K562 (cell line): ENCODE data around the gene TMEM50B. TPM values are rescaled to one million over a fixed set of nuclear protein-coding genes. Genes with fewer than 3 reads are reported as not detected.

Source experiments
- EHMT2 ChIP-seq: fragments of 450-650 bp; IDR thresholded peaks from 2 replicates; pipeline ENCODE4 v1.6.1; 2018; ENCODE audit warnings: antibody characterized with exemption
- TSHZ1 ChIP-seq: fragments of 250-450 bp; sonication (Bioruptor Pico); IDR thresholded peaks from 2 replicates; pipeline ENCODE4 v1.4.0; 2020; ENCODE audit warnings: mild to moderate bottlenecking, moderate library complexity
- XRCC4 ChIP-seq: IDR thresholded peaks from one replicate; pipeline ENCODE4 v1.6.1; 2011; ENCODE audit not compliant: insufficient read depth, insufficient read length; ENCODE audit errors: extremely low read depth
- ZNF239 ChIP-seq: fragments of 250-450 bp; sonication (Bioruptor Pico); IDR thresholded peaks from 2 replicates; pipeline ENCODE4 v1.4.0; 2020; ENCODE audit warnings: mild to moderate bottlenecking
- ZNF263 ChIP-seq: sonication (generic); formaldehyde crosslinking; IDR thresholded peaks from 2 replicates; pipeline ENCODE4 v1.8.0; 2022; ENCODE audit warnings: mild to moderate bottlenecking, missing genetic modification reagents, borderline replicate concordance
- polyA plus RNA-seq, 8 experiments: library from polyadenylated mRNA; depleted of rRNA in 4 of 8; stranded (reverse) in 5 of 8; unstranded in 3 of 8; fragments of >200 nt; fragmentation: Nextera tagmentation in 2 of 8; fragmentation: Illumina TruSeq in 1 of 8; extraction: Ambion mirVana in 2 of 8; extraction: Trizol in 1 of 8; gene quantifications; 2 replicates each; pipeline versions ENCODE4 v1.2.1 to v1.2.3, GENCODE V29; 2011 to 2014; ENCODE audit warnings: inconsistent platforms in 1 of 8, missing spikeins in 1 of 8
- total RNA-seq, 7 experiments: library from RNA; depleted of rRNA in 6 of 7; stranded (reverse); fragments of >200 nt in 6 of 7; fragmentation: Illumina TruSeq in 2 of 7; extraction: Trizol in 2 of 7; gene quantifications; 2 replicates each; pipeline versions ENCODE4 v1.2.1 to v1.2.3, GENCODE V29; 2011 to 2021; ENCODE audit warnings: low replicate concordance in 1 of 7
- TF ChIP-seq, protein P1 (sequence below), 2 experiments: fragments of 450-650 bp in 1 of 2; sonication (generic) in 1 of 2; formaldehyde crosslinking in 1 of 2; IDR thresholded peaks; 2 replicates each; pipeline versions ENCODE4 v1.7.1 to v1.9.0; 2016 to 2022; ENCODE audit warnings: inconsistent platforms in 1 of 2, mild to moderate bottlenecking in 1 of 2, missing genetic modification reagents in 1 of 2
- TF ChIP-seq, protein P2 (sequence below): fragments of 450-650 bp; IDR thresholded peaks from 2 replicates; pipeline ENCODE4 v1.6.1; 2018; ENCODE audit not compliant: partially characterized antibody

TMEM50B gene
- total and polyA plus RNA-seq, 9 of the 15 experiments (the other 6 are each of a cell fraction or from before 2014, with no cell fraction given), result 20.5 to 64.6 (median 28.9) TPM

- TF ChIP-seq, protein P1, sequence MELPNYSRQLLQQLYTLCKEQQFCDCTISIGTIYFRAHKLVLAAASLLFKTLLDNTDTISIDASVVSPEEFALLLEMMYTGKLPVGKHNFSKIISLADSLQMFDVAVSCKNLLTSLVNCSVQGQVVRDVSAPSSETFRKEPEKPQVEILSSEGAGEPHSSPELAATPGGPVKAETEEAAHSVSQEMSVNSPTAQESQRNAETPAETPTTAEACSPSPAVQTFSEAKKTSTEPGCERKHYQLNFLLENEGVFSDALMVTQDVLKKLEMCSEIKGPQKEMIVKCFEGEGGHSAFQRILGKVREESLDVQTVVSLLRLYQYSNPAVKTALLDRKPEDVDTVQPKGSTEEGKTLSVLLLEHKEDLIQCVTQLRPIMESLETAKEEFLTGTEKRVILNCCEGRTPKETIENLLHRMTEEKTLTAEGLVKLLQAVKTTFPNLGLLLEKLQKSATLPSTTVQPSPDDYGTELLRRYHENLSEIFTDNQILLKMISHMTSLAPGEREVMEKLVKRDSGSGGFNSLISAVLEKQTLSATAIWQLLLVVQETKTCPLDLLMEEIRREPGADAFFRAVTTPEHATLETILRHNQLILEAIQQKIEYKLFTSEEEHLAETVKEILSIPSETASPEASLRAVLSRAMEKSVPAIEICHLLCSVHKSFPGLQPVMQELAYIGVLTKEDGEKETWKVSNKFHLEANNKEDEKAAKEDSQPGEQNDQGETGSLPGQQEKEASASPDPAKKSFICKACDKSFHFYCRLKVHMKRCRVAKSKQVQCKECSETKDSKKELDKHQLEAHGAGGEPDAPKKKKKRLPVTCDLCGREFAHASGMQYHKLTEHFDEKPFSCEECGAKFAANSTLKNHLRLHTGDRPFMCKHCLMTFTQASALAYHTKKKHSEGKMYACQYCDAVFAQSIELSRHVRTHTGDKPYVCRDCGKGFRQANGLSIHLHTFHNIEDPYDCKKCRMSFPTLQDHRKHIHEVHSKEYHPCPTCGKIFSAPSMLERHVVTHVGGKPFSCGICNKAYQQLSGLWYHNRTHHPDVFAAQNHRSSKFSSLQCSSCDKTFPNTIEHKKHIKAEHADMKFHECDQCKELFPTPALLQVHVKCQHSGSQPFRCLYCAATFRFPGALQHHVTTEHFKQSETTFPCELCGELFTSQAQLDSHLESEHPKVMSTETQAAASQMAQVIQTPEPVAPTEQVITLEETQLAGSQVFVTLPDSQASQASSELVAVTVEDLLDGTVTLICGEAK (IDR thresholded peaks at IDR 0.05), result peak; percentile 79
- TF ChIP-seq, protein P1 (CRISPR knock-in tag; IDR thresholded peaks at IDR 0.05), result no peak
- no peak for TF ChIP-seq EHMT2
- TF ChIP-seq ZNF239, result no peak
- TF ChIP-seq, protein P2, sequence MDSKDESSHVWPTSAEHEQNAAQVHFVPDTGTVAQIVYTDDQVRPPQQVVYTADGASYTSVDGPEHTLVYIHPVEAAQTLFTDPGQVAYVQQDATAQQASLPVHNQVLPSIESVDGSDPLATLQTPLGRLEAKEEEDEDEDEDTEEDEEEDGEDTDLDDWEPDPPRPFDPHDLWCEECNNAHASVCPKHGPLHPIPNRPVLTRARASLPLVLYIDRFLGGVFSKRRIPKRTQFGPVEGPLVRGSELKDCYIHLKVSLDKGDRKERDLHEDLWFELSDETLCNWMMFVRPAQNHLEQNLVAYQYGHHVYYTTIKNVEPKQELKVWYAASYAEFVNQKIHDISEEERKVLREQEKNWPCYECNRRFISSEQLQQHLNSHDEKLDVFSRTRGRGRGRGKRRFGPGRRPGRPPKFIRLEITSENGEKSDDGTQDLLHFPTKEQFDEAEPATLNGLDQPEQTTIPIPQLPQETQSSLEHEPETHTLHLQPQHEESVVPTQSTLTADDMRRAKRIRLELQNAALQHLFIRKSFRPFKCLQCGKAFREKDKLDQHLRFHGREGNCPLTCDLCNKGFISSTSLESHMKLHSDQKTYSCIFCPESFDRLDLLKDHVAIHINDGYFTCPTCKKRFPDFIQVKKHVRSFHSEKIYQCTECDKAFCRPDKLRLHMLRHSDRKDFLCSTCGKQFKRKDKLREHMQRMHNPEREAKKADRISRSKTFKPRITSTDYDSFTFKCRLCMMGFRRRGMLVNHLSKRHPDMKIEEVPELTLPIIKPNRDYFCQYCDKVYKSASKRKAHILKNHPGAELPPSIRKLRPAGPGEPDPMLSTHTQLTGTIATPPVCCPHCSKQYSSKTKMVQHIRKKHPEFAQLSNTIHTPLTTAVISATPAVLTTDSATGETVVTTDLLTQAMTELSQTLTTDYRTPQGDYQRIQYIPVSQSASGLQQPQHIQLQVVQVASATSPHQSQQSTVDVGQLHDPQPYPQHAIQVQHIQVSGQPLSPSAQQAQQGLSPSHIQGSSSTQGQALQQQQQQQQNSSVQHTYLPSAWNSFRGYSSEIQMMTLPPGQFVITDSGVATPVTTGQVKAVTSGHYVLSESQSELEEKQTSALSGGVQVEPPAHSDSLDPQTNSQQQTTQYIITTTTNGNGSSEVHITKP, result no peak
- TF ChIP-seq TSHZ1 (CRISPR knock-in tag), result no peak
- TF ChIP-seq ZNF263 (CRISPR knock-in tag), result no peak
- TF ChIP-seq XRCC4, result no peak
Measured at GRCh38 chr21:33480481-33481103, 818 bp upstream of the TMEM50B start (continued).
